H1 (cell line): ENCODE measurements around the gene NFIC. TPM values are rescaled to one million over a fixed set of nuclear protein-coding genes. Genes with fewer than 3 reads are reported as not detected.

ENCODE experiments used
- CTCF ChIA-PET: fragments of 300-600 bp; sonication (Branson Sonifier 250); formaldehyde crosslinking; loops from one replicate; lab custom pipeline; 2021; ENCODE audit not compliant: partially characterized antibody; lab: Charles Lee
- POLR2A ChIA-PET: fragments of 300-600 bp; sonication (Branson Sonifier 250); formaldehyde crosslinking; loops from one replicate; lab custom pipeline; 2021; ENCODE audit warnings: inconsistent platforms; ENCODE audit not compliant: partially characterized antibody; lab: Charles Lee
- DNase-seq, 2 experiments: peaks; one replicate each; pipeline versions ENCODE4 v3.0.0 to v3.0.0-alpha.2; 2010 to 2022; ENCODE audit warnings: low spot score in 2 of 2, low read depth in 1 of 2, mixed read lengths in 1 of 2
- FAIRE-seq: peaks from 2 replicates; lab custom pipeline; 2011; peaks lifted over from hg19 to GRCh38; lab: Jason Lieb, UNC
- H2AFZ ChIP-seq: 2 replicates; pipeline ENCODE4 v1.8.1; 2012; ENCODE audit warnings: low read length, inconsistent platforms
- H2AK5ac ChIP-seq: 2 replicates; pipeline ENCODE4 v1.6.1; 2013; ENCODE audit warnings: low read depth, low read length
- H2BK120ac ChIP-seq: replicated peaks from 2 replicates; pipeline ENCODE3; 2013; ENCODE audit warnings: low read depth, low read length, inconsistent platforms
- H2BK12ac ChIP-seq: 2 replicates; pipeline ENCODE4 v1.6.1; 2013; ENCODE audit warnings: low read depth, low read length
- H2BK15ac ChIP-seq: 2 replicates; pipeline ENCODE4 v1.6.1; 2013; ENCODE audit warnings: low read length
- H2BK20ac ChIP-seq: 2 replicates; pipeline ENCODE4 v1.6.1; 2013; ENCODE audit warnings: low read length
- H2BK5ac ChIP-seq: 2 replicates; pipeline ENCODE4 v1.6.1; 2013; ENCODE audit warnings: low read depth, low read length
- H3K14ac ChIP-seq: 2 replicates; pipeline ENCODE4 v1.6.1; 2013; ENCODE audit warnings: inconsistent platforms; ENCODE audit not compliant: insufficient read length
- H3K18ac ChIP-seq: 2 replicates; pipeline ENCODE4 v1.6.1; 2013; ENCODE audit warnings: low read length; ENCODE audit errors: extremely low read depth
- H3K23ac ChIP-seq: 2 replicates; pipeline ENCODE4 v1.6.1; 2013; ENCODE audit warnings: inconsistent platforms; ENCODE audit not compliant: insufficient read length
- H3K23me2 ChIP-seq: 2 replicates; pipeline ENCODE4 v1.6.1; 2013; ENCODE audit warnings: low read depth, low read length
- H3K27ac ChIP-seq: 2 replicates; pipeline ENCODE4 v1.6.1; 2011; ENCODE audit warnings: low read depth, low read length, inconsistent platforms
- H3K27me3 ChIP-seq, 4 experiments: replicated peaks in 1 of 4; 1 replicate in 1 of 4; 2 replicates in 3 of 4; pipeline versions ENCODE4 v1.6.1 to v1.8.1; 2011 to 2013; ENCODE audit warnings: low read length in 3 of 4, mild to moderate bottlenecking in 3 of 4, inconsistent platforms in 2 of 4, mixed read lengths in 2 of 4, moderate library complexity in 1 of 4; ENCODE audit not compliant: control insufficient read depth in 3 of 4, insufficient read depth in 3 of 4; ENCODE audit errors: extremely low read depth in 1 of 4
- H3K36me3 ChIP-seq, 4 experiments: 2 replicates each; pipeline versions ENCODE4 v1.6.1 to v1.8.1; 2011 to 2013; ENCODE audit warnings: mild to moderate bottlenecking in 4 of 4, low read length in 3 of 4, moderate library complexity in 2 of 4, control low read depth in 1 of 4, inconsistent platforms in 1 of 4; ENCODE audit not compliant: insufficient read depth in 4 of 4, control insufficient read depth in 2 of 4
- H3K4ac ChIP-seq: replicated peaks from 2 replicates; pipeline ENCODE3; 2013; ENCODE audit warnings: low read length, low read depth, mixed read lengths, inconsistent platforms; ENCODE audit not compliant: insufficient read length
- H3K4me1 ChIP-seq, 4 experiments: replicated peaks in 1 of 4; 1 replicate in 1 of 4; 2 replicates in 3 of 4; pipeline versions ENCODE4 v1.6.1 to v1.8.1; 2011 to 2013; ENCODE audit warnings: low read length in 3 of 4, inconsistent platforms in 2 of 4, mixed read lengths in 1 of 4; ENCODE audit not compliant: insufficient read depth in 4 of 4, control insufficient read depth in 3 of 4
- H3K4me2 ChIP-seq, 2 experiments: 2 replicates each; pipeline versions ENCODE4 v1.6.1 to v1.8.1; 2011 to 2013; ENCODE audit warnings: low read depth in 2 of 2, low read length in 2 of 2, control low read depth in 1 of 2, inconsistent platforms in 1 of 2, mild to moderate bottlenecking in 1 of 2; ENCODE audit not compliant: insufficient read depth in 1 of 2
- H3K4me3 ChIP-seq, 4 experiments: fragments of 200-600, 300-600 bp in 1 of 4; sonication (generic), shearing (Covaris generic), sonication (Bioruptor Twin) in 1 of 4; 2 replicates each; pipeline versions ENCODE4 v1.5.1 to v1.8.1; 2011 to 2016; ENCODE audit warnings: low read length in 4 of 4, low read depth in 3 of 4, control low read depth in 2 of 4, inconsistent platforms in 2 of 4, mild to moderate bottlenecking in 2 of 4, mixed read lengths in 1 of 4, moderate library complexity in 1 of 4; ENCODE audit not compliant: insufficient read depth in 2 of 4; ENCODE audit errors: extremely low read depth in 1 of 4
- H3K56ac ChIP-seq: replicated peaks from 2 replicates; pipeline ENCODE3; 2013; ENCODE audit warnings: low read depth, mild to moderate bottlenecking, mixed read lengths, low read length, inconsistent platforms; ENCODE audit not compliant: insufficient read length
- H3K79me1 ChIP-seq: 2 replicates; pipeline ENCODE4 v1.6.1; 2013; ENCODE audit warnings: low read depth, low read length, control low read depth
- H3K79me2 ChIP-seq, 2 experiments: 2 replicates each; pipeline versions ENCODE4 v1.6.1 to v1.8.1; 2012 to 2013; ENCODE audit warnings: low read length in 2 of 2, mild to moderate bottlenecking in 2 of 2, inconsistent platforms in 1 of 2; ENCODE audit not compliant: insufficient read depth in 2 of 2, control insufficient read depth in 1 of 2
- H3K9ac ChIP-seq, 4 experiments: replicated peaks in 1 of 4; 1 replicate in 1 of 4; 2 replicates in 3 of 4; pipeline versions ENCODE4 v1.6.1 to v1.8.1; 2011 to 2013; ENCODE audit warnings: low read depth in 3 of 4, low read length in 3 of 4, control low read depth in 2 of 4, mild to moderate bottlenecking in 2 of 4, moderate library complexity in 2 of 4, inconsistent platforms in 1 of 4; ENCODE audit errors: extremely low read depth in 1 of 4
- H3K9me3 ChIP-seq, 2 experiments: 2 replicates each; pipeline versions ENCODE4 v1.6.1 to v1.8.1; 2012 to 2013; ENCODE audit warnings: mild to moderate bottlenecking in 2 of 2, moderate library complexity in 2 of 2, control low read depth in 1 of 2, inconsistent platforms in 1 of 2, low read depth in 1 of 2, low read length in 1 of 2, mixed read lengths in 1 of 2; ENCODE audit not compliant: insufficient read depth in 2 of 2
- H4K20me1 ChIP-seq, 2 experiments: replicated peaks in 1 of 2; 2 replicates each; pipeline versions ENCODE3 to v1.8.1; 2011 to 2013; ENCODE audit warnings: inconsistent platforms in 2 of 2, low read length in 2 of 2, mild to moderate bottlenecking in 1 of 2; ENCODE audit not compliant: insufficient read depth in 2 of 2, control insufficient read depth in 1 of 2
- H4K5ac ChIP-seq: 2 replicates; pipeline ENCODE4 v1.6.1; 2013; ENCODE audit warnings: low read length, low read depth, mixed read lengths, inconsistent platforms; ENCODE audit not compliant: insufficient read length
- H4K8ac ChIP-seq: 2 replicates; pipeline ENCODE4 v1.8.0; 2013; ENCODE audit warnings: mild to moderate bottlenecking, moderate library complexity, low read length, inconsistent platforms; ENCODE audit not compliant: insufficient read depth; ENCODE audit errors: extremely low read depth
- H4K91ac ChIP-seq: replicated peaks from 2 replicates; pipeline ENCODE3; 2013; ENCODE audit warnings: low read length, mixed read lengths, inconsistent platforms; ENCODE audit not compliant: insufficient read length
- CBX8 ChIP-seq: fragments of 300-800, 300-1000 bp; sonication (generic); IDR thresholded peaks from 2 replicates; pipeline ENCODE4 v1.7.1; 2016; ENCODE audit warnings: low read depth, low read length, borderline replicate concordance
- EZH2 ChIP-seq: fragments of 200-600 bp; sonication (generic); IDR thresholded peaks from 2 replicates; pipeline ENCODE4 v1.7.1; 2012; ENCODE audit warnings: low read depth, mild to moderate bottlenecking, moderate library complexity, low read length, inconsistent platforms; ENCODE audit not compliant: severe bottlenecking
- WGBS, 2 experiments: shearing (Covaris generic) in 1 of 2; methylation state at CpG; one replicate each; pipeline versions ENCODE4 v1.1.6 to v1.1.7; 2013 to 2015; ENCODE audit warnings: low lambda C conversion rate in 2 of 2, mixed read lengths in 2 of 2, inconsistent platforms in 1 of 2, low coverage in 1 of 2, missing lambda C conversion rate in 1 of 2; ENCODE audit not compliant: insufficient replicate concordance in 2 of 2, insufficient coverage in 1 of 2, insufficient read length in 1 of 2; ENCODE audit errors: extremely low coverage in 1 of 2, missing lambda C conversion rate in 1 of 2; 5-methylcytosine and 5-hydroxymethylcytosine counted together
- polyA plus RNA-seq, 7 experiments: library from polyadenylated mRNA; depleted of rRNA in 3 of 7; stranded (reverse) in 5 of 7; unstranded in 2 of 7; fragments of >200 nt in 5 of 7; fragments of 200-250 nt in 2 of 7; gene quantifications; 1 replicate in 5 of 7; 2 replicates in 1 of 7; 4 replicates in 1 of 7; pipeline versions ENCODE4 v1.2.1 to v1.2.3, GENCODE V29; 2011 to 2013; ENCODE audit warnings: missing spikeins in 2 of 7, mixed read lengths in 2 of 7
- total RNA-seq: library from RNA; stranded (reverse); fragmentation: NEBNext Ultra II Directional; extraction: Animal tissue kit (Norgen Biotek cat#: 25700); gene quantifications from 2 replicates; pipeline ENCODE4 v1.2.1, GENCODE V29; 2021

Gene NFIC
- total and polyA plus RNA-seq, 2 of the 8 experiments (the other 6 are each of a cell fraction or from before 2014, with no cell fraction given) = 0.56 to 3.2 TPM

DNA sequence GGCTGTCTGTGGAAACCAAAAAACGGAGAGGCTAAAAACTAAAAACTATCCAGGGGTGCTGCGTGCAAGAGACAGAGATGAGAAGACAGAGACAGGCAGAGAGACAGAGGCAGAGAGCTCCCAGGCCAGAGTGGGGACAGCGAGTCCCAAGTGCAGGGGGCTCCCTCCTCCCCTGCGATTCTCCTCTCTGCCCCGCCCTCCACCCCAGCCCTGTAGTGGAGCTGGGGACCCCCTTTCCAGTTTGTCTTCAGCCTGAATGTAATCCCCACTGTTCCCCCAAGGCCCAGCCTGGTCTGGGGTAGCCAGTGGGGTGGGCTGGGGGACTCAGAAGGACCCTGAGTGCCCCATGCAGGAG lies 2.0 kb downstream of the NFIC start:
- H3K27me3 ChIP-seq = peaks cover 80 to 95% (median 92%) of the 10 kb centered on the region in 4 experiments
- peaks cover 8% of the 10 kb centered on the region; the same call in 1 of the 2 replicates for H3K23me2 ChIP-seq
- H3K9me3 ChIP-seq = no peaks in the 10 kb centered on the region; a peak in 1 of 4 replicates
- no peak overlapping the region for H4K8ac ChIP-seq
- H2AFZ ChIP-seq = no peak overlapping the region
- H2BK12ac ChIP-seq = no peak overlapping the region
- no peak overlapping the region for H4K5ac ChIP-seq
- peaks cover 11 to 26% (median 12%) of the 10 kb centered on the region in 4 experiments; a peak in 6 of 7 replicates for H3K4me1 ChIP-seq
- H4K20me1 ChIP-seq = peaks cover 5 to 24% of the 10 kb centered on the region in 2 experiments
- TF ChIP-seq EZH2 = no peak
- 0 out of 2 replicates have a peak, but pooled peaks have one; percentile 6 for TF ChIP-seq CBX8
- TF ChIP-seq, all 59 proteins: peak for 1
- Histone ChIP-seq H2AK5ac (no peak overlapping the region), H3K4me2 (peak overlapping the region in 1 of 2 experiments; percentile 57; a peak in 1 of 4 replicates), H3K14ac (no peak overlapping the region), H3K79me1 (no peaks in the 10 kb centered on the region), H2BK5ac (no peak overlapping the region), H4K91ac (no peak overlapping the region), H3K4me3 (no peak overlapping the region), H3K79me2 (no peaks in the 10 kb centered on the region), H3K56ac (no peak overlapping the region), H2BK120ac (no peak overlapping the region), H2BK15ac (no peak overlapping the region), H3K36me3 (no peaks in the 10 kb centered on the region), H3K23ac (no peak overlapping the region), H3K18ac (no peak overlapping the region), H3K27ac (no peak overlapping the region), H3K4ac (no peak overlapping the region), H3K9ac (no peak overlapping the region), H2BK20ac (no peak overlapping the region)
- 11% methylated on average over 4 of the region's 5 CpGs; no CpG with 5 or more reads in 1 of the 2 experiments for WGBS, 2 experiments
- DNase-seq (no peak), FAIRE-seq (no peak)
- ChIA-PET CTCF (interaction anchor here (0.6 kb wide), 1 partner anchor 61 kb away, joined by 4 read pairs; no protein-coding TSS in a partner anchor), POLR2A (no interaction called here)
